ENCODE data around the gene ERC2.

DNA sequence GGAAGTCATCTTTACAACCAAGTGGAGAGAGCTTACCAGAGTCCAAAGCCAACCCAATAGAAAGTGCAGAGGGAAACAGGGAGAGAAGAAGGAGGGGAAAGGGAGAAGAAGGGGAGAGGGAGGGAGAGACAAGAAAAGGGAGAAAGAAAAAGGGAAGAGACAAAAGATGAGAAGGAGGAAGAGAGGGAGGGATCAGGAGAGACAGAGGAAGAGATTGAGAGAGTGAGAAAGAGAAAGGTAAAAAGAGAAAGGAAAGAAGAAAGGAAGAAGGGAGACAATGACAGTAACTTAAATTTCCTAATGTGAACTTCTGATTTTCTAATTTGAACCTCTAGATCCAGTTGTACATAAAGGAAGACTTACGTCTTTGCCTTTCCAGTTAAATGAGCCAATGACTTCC is 960.5 kb downstream of the ERC2 start:
- TF ChIP-seq, protein P1, sequence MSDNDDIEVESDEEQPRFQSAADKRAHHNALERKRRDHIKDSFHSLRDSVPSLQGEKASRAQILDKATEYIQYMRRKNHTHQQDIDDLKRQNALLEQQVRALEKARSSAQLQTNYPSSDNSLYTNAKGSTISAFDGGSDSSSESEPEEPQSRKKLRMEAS (IDR thresholded peaks at IDR 0.05) = no peak
- TF ChIP-seq TAF1 (IDR thresholded peaks at IDR 0.05; ENCODE audit: low read depth) (no peak), EP300 (IDR thresholded peaks at IDR 0.05; ENCODE audit: borderline replicate concordance) (no peak), TEAD4 (IDR thresholded peaks at IDR 0.05) (no peak), TCF12 (IDR thresholded peaks at IDR 0.05; ENCODE audit: low read depth) (no peak), NFIC (IDR thresholded peaks at IDR 0.05) (no peak), YY1 (IDR thresholded peaks at IDR 0.05; ENCODE audit: low read depth) (no peak), CREB1 (IDR thresholded peaks at IDR 0.05; ENCODE audit: low read depth) (no peak), EGR1 (IDR thresholded peaks at IDR 0.05) (no peak), RAD21 (IDR thresholded peaks at IDR 0.05; ENCODE audit: low read depth) (no peak), ZBTB7A (IDR thresholded peaks at IDR 0.05; ENCODE audit: low read depth) (no peak)
- TF ChIP-seq, protein P2, sequence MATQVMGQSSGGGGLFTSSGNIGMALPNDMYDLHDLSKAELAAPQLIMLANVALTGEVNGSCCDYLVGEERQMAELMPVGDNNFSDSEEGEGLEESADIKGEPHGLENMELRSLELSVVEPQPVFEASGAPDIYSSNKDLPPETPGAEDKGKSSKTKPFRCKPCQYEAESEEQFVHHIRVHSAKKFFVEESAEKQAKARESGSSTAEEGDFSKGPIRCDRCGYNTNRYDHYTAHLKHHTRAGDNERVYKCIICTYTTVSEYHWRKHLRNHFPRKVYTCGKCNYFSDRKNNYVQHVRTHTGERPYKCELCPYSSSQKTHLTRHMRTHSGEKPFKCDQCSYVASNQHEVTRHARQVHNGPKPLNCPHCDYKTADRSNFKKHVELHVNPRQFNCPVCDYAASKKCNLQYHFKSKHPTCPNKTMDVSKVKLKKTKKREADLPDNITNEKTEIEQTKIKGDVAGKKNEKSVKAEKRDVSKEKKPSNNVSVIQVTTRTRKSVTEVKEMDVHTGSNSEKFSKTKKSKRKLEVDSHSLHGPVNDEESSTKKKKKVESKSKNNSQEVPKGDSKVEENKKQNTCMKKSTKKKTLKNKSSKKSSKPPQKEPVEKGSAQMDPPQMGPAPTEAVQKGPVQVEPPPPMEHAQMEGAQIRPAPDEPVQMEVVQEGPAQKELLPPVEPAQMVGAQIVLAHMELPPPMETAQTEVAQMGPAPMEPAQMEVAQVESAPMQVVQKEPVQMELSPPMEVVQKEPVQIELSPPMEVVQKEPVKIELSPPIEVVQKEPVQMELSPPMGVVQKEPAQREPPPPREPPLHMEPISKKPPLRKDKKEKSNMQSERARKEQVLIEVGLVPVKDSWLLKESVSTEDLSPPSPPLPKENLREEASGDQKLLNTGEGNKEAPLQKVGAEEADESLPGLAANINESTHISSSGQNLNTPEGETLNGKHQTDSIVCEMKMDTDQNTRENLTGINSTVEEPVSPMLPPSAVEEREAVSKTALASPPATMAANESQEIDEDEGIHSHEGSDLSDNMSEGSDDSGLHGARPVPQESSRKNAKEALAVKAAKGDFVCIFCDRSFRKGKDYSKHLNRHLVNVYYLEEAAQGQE (IDR thresholded peaks at IDR 0.05; ENCODE audit: low read depth) = no peak
- TF ChIP-seq, protein P3, sequence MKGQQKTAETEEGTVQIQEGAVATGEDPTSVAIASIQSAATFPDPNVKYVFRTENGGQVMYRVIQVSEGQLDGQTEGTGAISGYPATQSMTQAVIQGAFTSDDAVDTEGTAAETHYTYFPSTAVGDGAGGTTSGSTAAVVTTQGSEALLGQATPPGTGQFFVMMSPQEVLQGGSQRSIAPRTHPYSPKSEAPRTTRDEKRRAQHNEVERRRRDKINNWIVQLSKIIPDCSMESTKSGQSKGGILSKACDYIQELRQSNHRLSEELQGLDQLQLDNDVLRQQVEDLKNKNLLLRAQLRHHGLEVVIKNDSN (IDR thresholded peaks at IDR 0.05) = no peak

Measured in Ishikawa (cell line).